Hepatocyte (in vitro differentiated cells): ENCODE measurements around the gene OR8J3. TPM values are rescaled to one million over a fixed set of nuclear protein-coding genes. Genes with fewer than 3 reads are reported as not detected.

Experiments used
- DNase-seq: peaks from one replicate; pipeline ENCODE4 v3.0.0-alpha.2; 2016; ENCODE audit warnings: low spot score
- H2AFZ ChIP-seq: fragments of 200-600 bp; sonication (generic); 2 replicates; pipeline ENCODE4 v1.6.0; 2016; ENCODE audit warnings: antibody characterized with exemption, mild to moderate bottlenecking
- H3K27ac ChIP-seq: fragments of 200-600 bp; sonication (generic); 2 replicates; pipeline ENCODE4 v1.5.1; 2016; ENCODE audit warnings: mild to moderate bottlenecking
- H3K27me3 ChIP-seq: fragments of 200-600 bp; sonication (generic); 2 replicates; pipeline ENCODE4 v1.6.1; 2016
- H3K36me3 ChIP-seq: fragments of 200-600 bp; sonication (generic); replicated peaks from 2 replicates; pipeline ENCODE4 v1.5.1; 2016; ENCODE audit warnings: low read depth; ENCODE audit not compliant: insufficient read depth
- H3K4me1 ChIP-seq: fragments of 200-600 bp; sonication (generic); 2 replicates; pipeline ENCODE4 v1.5.1; 2016; ENCODE audit warnings: mild to moderate bottlenecking, moderate library complexity; ENCODE audit not compliant: insufficient read depth
- H3K4me2 ChIP-seq: fragments of 200-600 bp; sonication (generic); 2 replicates; pipeline ENCODE4 v1.6.0; 2016
- H3K4me3 ChIP-seq: fragments of 200-600 bp; sonication (generic); 2 replicates; pipeline ENCODE4 v1.5.1; 2016; ENCODE audit warnings: mild to moderate bottlenecking
- H3K79me2 ChIP-seq: fragments of 200-600 bp; sonication (generic); 2 replicates; pipeline ENCODE4 v1.6.0; 2017; ENCODE audit warnings: mild to moderate bottlenecking
- H3K9me2 ChIP-seq: fragments of 200-600 bp; sonication (generic); replicated peaks from 2 replicates; pipeline ENCODE4 v1.6.0; 2017; ENCODE audit warnings: mild to moderate bottlenecking; ENCODE audit not compliant: insufficient read depth
- H3K9me3 ChIP-seq: fragments of 200-600 bp; sonication (generic); 2 replicates; pipeline ENCODE4 v1.5.1; 2016; ENCODE audit warnings: low read depth, mild to moderate bottlenecking
- H4K20me1 ChIP-seq: fragments of 200-600 bp; sonication (generic); 2 replicates; pipeline ENCODE4 v1.6.0; 2016; ENCODE audit warnings: mild to moderate bottlenecking; ENCODE audit not compliant: insufficient read depth, poor library complexity, severe bottlenecking
- CTCF ChIP-seq: fragments of 200-600 bp; sonication (generic); IDR thresholded peaks from 2 replicates; pipeline ENCODE4 v1.5.1; 2016; ENCODE audit warnings: antibody characterized with exemption, mild to moderate bottlenecking; ENCODE audit not compliant: poor library complexity
- EZH2 ChIP-seq: fragments of 200-600 bp; sonication (generic); IDR thresholded peaks from 2 replicates; pipeline ENCODE4 v1.6.1; 2016; ENCODE audit warnings: antibody characterized with exemption, mild to moderate bottlenecking, borderline replicate concordance
- EZH2phosphoT487 ChIP-seq: fragments of 200-600 bp; sonication (generic); IDR thresholded peaks from one replicate; pipeline ENCODE4 v1.6.1; 2018; ENCODE audit warnings: antibody characterized with exemption, mild to moderate bottlenecking, low read depth, moderate library complexity; ENCODE audit not compliant: unreplicated experiment, severe bottlenecking
- WGBS: methylation state at CpG from one replicate; pipeline ENCODE4 v1.1.6; 2016; ENCODE audit warnings: low lambda C conversion rate; ENCODE audit errors: missing lambda C conversion rate; 5-methylcytosine and 5-hydroxymethylcytosine counted together
- polyA plus RNA-seq: library from polyadenylated mRNA; unstranded; fragments of >200 nt; fragmentation: Nextera tagmentation; extraction: Ambion mirVana; gene quantifications from 2 replicates; pipeline ENCODE4 v1.2.1, GENCODE V29; 2016
- total RNA-seq: library from RNA; depleted of rRNA; stranded (reverse); fragments of >200 nt; gene quantifications from 2 replicates; pipeline ENCODE4 v1.2.3, GENCODE V29; 2014

Gene OR8J3
- not detected in 2 replicates for total RNA-seq
- polyA plus RNA-seq = not detected in 2 replicates

GRCh38 chr11:56140151-56140661 lies at the start of gene OR8J3:
Gene OR8J3 (minus strand): TSS chr11:56140201. CDS start chr11:56137718, 2,483 bp downstream.
- Histone ChIP-seq H3K27ac (no peak within 1 kb of the TSS), H3K4me2 (no peak within 1 kb of the TSS), H4K20me1 (no peaks in the 10 kb centered on the region), H3K9me3 (no peaks in the 10 kb centered on the region), H2AFZ (no peak within 1 kb of the TSS), H3K79me2 (no peaks in the 10 kb centered on the region), H3K9me2 (no peaks in the 10 kb centered on the region), H3K4me1 (no peaks in the 10 kb centered on the region), H3K27me3 (no peaks in the 10 kb centered on the region), H3K4me3 (no peak within 1 kb of the TSS), H3K36me3 (no peaks in the 10 kb centered on the region)
- no peak for DNase-seq
- TF ChIP-seq EZH2 (no peak), CTCF (no peak), EZH2phosphoT487 (no peak)

GRCh38 chr11:56188602-56189001 lies 48.6 kb upstream of the OR8J3 start:
- Histone ChIP-seq H4K20me1 (no peaks in the 10 kb centered on the region), H3K9me2 (no peaks in the 10 kb centered on the region), H3K27ac (no peak overlapping the region), H3K36me3 (no peaks in the 10 kb centered on the region), H3K79me2 (no peaks in the 10 kb centered on the region), H3K9me3 (no peaks in the 10 kb centered on the region), H3K4me3 (no peak overlapping the region), H3K27me3 (no peaks in the 10 kb centered on the region), H3K4me2 (no peak overlapping the region), H2AFZ (no peak overlapping the region), H3K4me1 (no peaks in the 10 kb centered on the region)
- no peak for DNase-seq
- WGBS = 95% methylated on average over 3 of the region's 3 CpGs
- TF ChIP-seq EZH2 = no peak
- TF ChIP-seq EZH2phosphoT487 = no peak
- no peak for TF ChIP-seq CTCF

GRCh38 chr11:56183459-56183858 lies 43.5 kb upstream of the OR8J3 start:
- H3K79me2 ChIP-seq = no peaks in the 10 kb centered on the region
- no peak overlapping the region for H2AFZ ChIP-seq
- H3K9me3 ChIP-seq = no peaks in the 10 kb centered on the region
- H3K9me2 ChIP-seq = no peaks in the 10 kb centered on the region
- H3K4me1 ChIP-seq = no peaks in the 10 kb centered on the region
- H3K4me3 ChIP-seq = no peak overlapping the region
- DNase-seq = no peak
- H3K27ac ChIP-seq = no peak overlapping the region
- H3K4me2 ChIP-seq = no peak overlapping the region
- H3K36me3 ChIP-seq = no peaks in the 10 kb centered on the region
- no peaks in the 10 kb centered on the region for H4K20me1 ChIP-seq
- TF ChIP-seq CTCF (no peak), EZH2phosphoT487 (no peak), EZH2 (no peak)
- H3K27me3 ChIP-seq = no peaks in the 10 kb centered on the region

- H3K4me3 ChIP-seq = no peak within 1 kb of the TSS
- TF ChIP-seq EZH2 = no peak
- no peak for TF ChIP-seq CTCF
- TF ChIP-seq EZH2phosphoT487 = no peak
- no peak for DNase-seq
- H3K36me3 ChIP-seq = no peaks in the 10 kb centered on the region
- no peaks in the 10 kb centered on the region for H3K9me3 ChIP-seq
- H4K20me1 ChIP-seq = no peaks in the 10 kb centered on the region
- no peaks in the 10 kb centered on the region for H3K79me2 ChIP-seq
- H3K4me1 ChIP-seq = peaks cover 5% of the 10 kb centered on the region
- no peak within 1 kb of the TSS for H3K4me2 ChIP-seq
- H3K9me2 ChIP-seq = no peaks in the 10 kb centered on the region
- no peak within 1 kb of the TSS for H2AFZ ChIP-seq
- H3K27ac ChIP-seq = no peak within 1 kb of the TSS
- WGBS = 77% methylated on average over 1 of the region's 1 CpG
- no peaks in the 10 kb centered on the region for H3K27me3 ChIP-seq
Observed at GRCh38 chr11:56176318-56176717, 36.3 kb upstream of the OR8J3 start, which contains the start of gene OR5J2. Gene OR5J2 (plus strand): TSS chr11:56176618. CDS start chr11:56176618, 0 bp downstream.
